CD4-positive, CD25-positive, alpha-beta regulatory T cell (primary cell): ENCODE measurements around the gene IDH3B. TPM values are rescaled to one million over a fixed set of nuclear protein-coding genes. Genes with fewer than 3 reads are reported as not detected.

Experiments
- ATAC-seq, 2 donors: fragments of 150-1000 bp; cut with Tn5 transposase; one replicate each; pipeline ENCODE4 v1.10.0; 2021; ENCODE audit warnings: low read depth in 2 of 2, moderate number of reproducible peaks in 2 of 2, moderate library complexity in 1 of 2
- DNase-seq, 3 donors: peaks; one replicate each; pipeline versions ENCODE4 v3.0.0 to v3.0.0-alpha.2; 2012 to 2022; ENCODE audit warnings: mixed read lengths in 1 of 3
- H3K27ac ChIP-seq: one replicate; pipeline ENCODE4 v1.7.0; 2013; ENCODE audit warnings: mild to moderate bottlenecking, low read length; ENCODE audit not compliant: insufficient read depth, poor library complexity, severe bottlenecking
- H3K27me3 ChIP-seq: one replicate; pipeline ENCODE4 v1.7.0; 2013; ENCODE audit warnings: low read length; ENCODE audit not compliant: control insufficient read depth, insufficient read depth
- H3K36me3 ChIP-seq: one replicate; pipeline ENCODE4 v1.7.0; 2013; ENCODE audit warnings: mild to moderate bottlenecking, low read length, moderate library complexity; ENCODE audit not compliant: control insufficient read depth, insufficient read depth
- H3K4me1 ChIP-seq: 2 replicates; pipeline ENCODE4 v1.7.0; 2013; ENCODE audit warnings: mild to moderate bottlenecking, low read length; ENCODE audit not compliant: insufficient read depth, control insufficient read depth, poor library complexity, severe bottlenecking
- H3K4me3 ChIP-seq: one replicate; pipeline ENCODE4 v1.7.0; 2013; ENCODE audit warnings: low read depth, mild to moderate bottlenecking, low read length, moderate library complexity
- H3K9me3 ChIP-seq, 2 experiments: 1 replicate in 1 of 2; 2 replicates in 1 of 2; pipeline ENCODE4 v1.7.0; 2013; ENCODE audit warnings: low read length in 2 of 2, mild to moderate bottlenecking in 1 of 2, moderate library complexity in 1 of 2; ENCODE audit not compliant: control insufficient read depth in 2 of 2
- H3K27ac Mint-ChIP-seq, 3 donors: one replicate each; pipeline ENCODE4 v1.8.0; 2020 to 2022; ENCODE audit warnings: mild to moderate bottlenecking in 3 of 3, mixed read lengths in 3 of 3, moderate library complexity in 2 of 3
- H3K27me3 Mint-ChIP-seq: one replicate; pipeline ENCODE4 v1.8.0; 2022; ENCODE audit warnings: mild to moderate bottlenecking, mixed read lengths
- H3K36me3 Mint-ChIP-seq: one replicate; pipeline ENCODE4 v1.8.0; 2020; ENCODE audit warnings: mixed read lengths
- H3K4me1 Mint-ChIP-seq, 4 donors: one replicate each; pipeline ENCODE4 v1.8.0; 2020 to 2022; ENCODE audit warnings: mixed read lengths in 4 of 4, mild to moderate bottlenecking in 1 of 4
- H3K4me3 Mint-ChIP-seq, 4 donors: one replicate each; pipeline ENCODE4 v1.8.0; 2020 to 2022; ENCODE audit warnings: mild to moderate bottlenecking in 4 of 4, mixed read lengths in 4 of 4, moderate library complexity in 3 of 4
- H3K9me3 Mint-ChIP-seq, 7 donors: one replicate each; pipeline ENCODE4 v1.8.0; 2020 to 2022; ENCODE audit warnings: mixed read lengths in 7 of 7, mild to moderate bottlenecking in 3 of 7, moderate library complexity in 2 of 7
- polyA plus RNA-seq, 4 donors: library from polyadenylated mRNA; unstranded; fragments of 300-500 nt; fragmentation: Illumina TruSeq; gene quantifications; one replicate each; pipeline ENCODE4 v1.2.3, GENCODE V29; 2021
- total RNA-seq: library from RNA; stranded (reverse); gene quantifications from one replicate; pipeline ENCODE4 v1.2.3, GENCODE V29; 2022

The IDH3B gene
- total and polyA plus RNA-seq, 5 donors from 2014 or later: 106 to 117 (median 111) TPM

DNA sequence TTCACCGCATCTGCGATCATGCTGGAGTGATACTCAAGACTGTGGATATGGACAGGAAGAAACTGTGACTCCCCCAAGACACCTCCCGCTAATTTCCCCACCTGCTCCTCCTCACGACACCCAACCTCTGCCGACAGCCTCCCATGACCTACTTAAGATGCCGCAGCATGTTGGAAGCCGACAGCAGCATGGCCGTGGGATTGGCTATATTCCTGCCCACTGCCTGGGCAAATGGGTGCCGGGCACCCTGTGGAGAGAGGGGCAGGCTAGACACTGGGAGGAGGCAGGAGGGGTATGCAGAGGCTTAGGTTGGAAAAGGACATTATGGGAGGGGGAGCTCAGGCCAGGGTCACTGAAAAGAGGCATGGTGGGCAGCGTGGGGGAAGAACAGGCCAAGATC lies 4.5 kb downstream of the IDH3B start:
- no peak overlapping the region for H3K27ac Mint-ChIP-seq
- no peaks in the 10 kb centered on the region for H3K27me3 ChIP-seq
- ATAC-seq (no peak), DNase-seq (no peak)
- no peak overlapping the region for H3K4me3 ChIP-seq
- peaks cover 0 to 2% (median 0%) of the 10 kb centered on the region in 7 donors for H3K9me3 Mint-ChIP-seq
- H3K4me1 Mint-ChIP-seq: peaks cover 18 to 40% (median 25%) of the 10 kb centered on the region in 4 donors
- H3K27me3 Mint-ChIP-seq: peaks cover 7% of the 10 kb centered on the region
- peaks cover 77% of the 10 kb centered on the region for H3K36me3 ChIP-seq
- H3K9me3 ChIP-seq: no peaks in the 10 kb centered on the region
- peaks cover 70% of the 10 kb centered on the region for H3K36me3 Mint-ChIP-seq
- no peak overlapping the region for H3K27ac ChIP-seq
- peaks cover 17% of the 10 kb centered on the region for H3K4me1 ChIP-seq
- H3K4me3 Mint-ChIP-seq: peak overlapping the region in 2 of 4 donors; percentile 75 to 95

DNA sequence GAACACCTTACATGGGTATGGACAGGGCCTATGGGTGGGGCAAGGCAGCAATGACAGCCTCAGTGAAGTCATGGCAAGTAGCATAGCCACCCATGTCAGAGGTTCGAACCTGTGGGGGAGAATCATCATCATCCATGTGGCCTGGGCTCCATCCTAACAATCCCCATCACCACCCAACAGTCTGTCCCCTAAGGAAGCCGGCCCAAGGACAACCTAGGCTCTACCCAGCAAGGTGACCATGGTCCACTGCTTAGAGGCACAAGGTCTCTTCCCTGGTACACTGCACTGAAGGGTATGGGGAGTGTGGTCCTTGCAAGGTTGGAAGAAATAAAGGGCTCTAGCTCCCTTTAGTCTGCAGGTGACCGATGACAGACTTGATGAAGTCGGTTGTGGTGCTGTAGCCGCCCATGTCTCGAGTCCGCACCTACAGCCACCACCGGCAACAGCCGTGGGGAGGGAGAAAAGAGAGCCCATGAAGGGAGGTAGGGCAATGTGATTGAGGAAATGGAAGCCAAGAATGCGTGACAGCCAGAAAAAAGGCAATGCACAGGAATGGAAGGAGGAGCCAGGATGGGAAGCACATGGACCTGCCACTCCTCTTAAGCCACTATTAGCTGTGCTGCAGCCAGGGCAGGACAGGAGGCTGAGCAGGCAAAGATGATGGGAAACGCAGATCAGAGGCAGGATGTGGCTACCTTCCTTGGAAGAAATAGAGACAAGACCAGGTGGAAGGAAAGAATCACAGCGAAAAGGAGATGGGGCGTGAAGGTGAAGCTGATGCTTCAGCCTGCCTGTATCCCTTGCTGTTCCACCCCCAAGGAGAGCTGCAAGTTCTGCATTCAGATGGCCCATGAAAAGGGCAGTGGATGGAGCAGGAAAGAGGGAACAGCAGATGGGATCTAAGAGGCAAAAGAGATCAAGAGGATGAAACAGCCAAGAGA lies 5.3 kb downstream of the IDH3B start:
- H3K36me3 Mint-ChIP-seq: peaks cover 67% of the 10 kb centered on the region
- H3K36me3 ChIP-seq: peaks cover 83% of the 10 kb centered on the region
- no peaks in the 10 kb centered on the region for H3K9me3 Mint-ChIP-seq
- H3K4me3 Mint-ChIP-seq: peak overlapping the region in 2 of 4 donors; percentile 48 to 95
- H3K27ac Mint-ChIP-seq: no peak overlapping the region
- no peak overlapping the region for H3K4me3 ChIP-seq
- H3K9me3 ChIP-seq: no peaks in the 10 kb centered on the region
- H3K4me1 ChIP-seq: peaks cover 19% of the 10 kb centered on the region
- peaks cover 14 to 40% (median 24%) of the 10 kb centered on the region in 4 donors for H3K4me1 Mint-ChIP-seq
- no peaks in the 10 kb centered on the region for H3K27me3 ChIP-seq
- ATAC-seq (no peak), DNase-seq (no peak)
- no peaks in the 10 kb centered on the region for H3K27me3 Mint-ChIP-seq
- H3K27ac ChIP-seq: no peak overlapping the region

DNA sequence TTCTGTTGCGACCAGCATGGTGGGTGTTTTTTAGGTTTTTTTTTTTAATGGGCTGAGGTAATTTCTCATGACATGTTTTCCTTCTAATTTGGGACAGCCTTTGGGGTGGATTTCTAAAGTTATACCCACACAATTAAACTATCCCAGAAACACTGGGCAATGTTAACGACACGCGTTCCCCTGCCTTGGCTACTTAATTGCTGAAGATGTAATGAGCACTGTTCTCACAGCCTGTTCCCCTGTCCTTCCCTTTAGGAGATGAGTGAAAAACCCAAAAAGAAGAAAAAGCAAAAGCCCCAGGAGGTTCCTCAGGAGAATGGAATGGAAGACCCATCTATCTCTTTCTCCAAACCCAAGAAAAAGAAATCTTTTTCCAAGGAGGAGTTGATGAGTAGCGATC lies 6.3 kb downstream of the IDH3B start:
- Mint-ChIP-seq H3K4me1 (peaks cover 14 to 36% (median 25%) of the 10 kb centered on the region in 4 donors), H3K36me3 (peaks cover 67% of the 10 kb centered on the region)

DNA sequence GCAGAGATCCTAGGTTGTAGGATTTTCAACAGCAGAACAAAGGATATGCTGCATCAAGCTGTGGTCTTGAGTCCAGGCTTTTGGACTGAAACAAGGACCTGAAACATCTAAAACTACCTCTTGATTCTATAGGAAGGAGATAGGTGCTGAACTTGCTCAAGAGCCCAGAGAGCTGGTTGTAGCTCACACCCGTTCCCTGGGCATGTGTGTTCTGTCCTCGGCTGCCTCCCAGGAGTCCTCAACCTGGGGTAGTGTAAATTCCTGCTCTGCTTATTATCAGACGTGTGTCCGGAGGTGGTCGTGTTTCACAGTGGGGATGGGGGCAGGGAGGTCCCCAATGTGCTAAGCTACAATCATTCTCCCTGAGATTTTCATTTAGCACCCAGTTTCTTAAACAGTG lies 6.8 kb downstream of the IDH3B start:
- Mint-ChIP-seq H3K9me3 (no peaks in the 10 kb centered on the region), H3K27ac (peak overlapping the region in 1 of 3 donors; percentile 56), H3K4me3 (peak overlapping the region in 1 of 4 donors; percentile 65), H3K36me3 (peaks cover 65% of the 10 kb centered on the region), H3K27me3 (no peaks in the 10 kb centered on the region), H3K4me1 (peaks cover 11 to 35% (median 23%) of the 10 kb centered on the region in 4 donors)
- no peak for DNase-seq
- Histone ChIP-seq H3K9me3 (no peaks in the 10 kb centered on the region), H3K27ac (no peak overlapping the region), H3K27me3 (no peaks in the 10 kb centered on the region), H3K4me3 (no peak overlapping the region), H3K4me1 (peaks cover 20% of the 10 kb centered on the region), H3K36me3 (peaks cover 81% of the 10 kb centered on the region)
- no peak for ATAC-seq

More for the DNA sequence above, 6.3 kb downstream of the IDH3B start:
- H3K27me3 Mint-ChIP-seq: no peaks in the 10 kb centered on the region
- H3K4me3 Mint-ChIP-seq: peak overlapping the region in 1 of 4 donors; percentile 95
- Histone ChIP-seq H3K4me1 (peaks cover 20% of the 10 kb centered on the region), H3K27ac (no peak overlapping the region), H3K4me3 (no peak overlapping the region), H3K36me3 (peaks cover 83% of the 10 kb centered on the region), H3K27me3 (no peaks in the 10 kb centered on the region), H3K9me3 (no peaks in the 10 kb centered on the region)
- peak overlapping the region in 1 of 3 donors; percentile 83 for H3K27ac Mint-ChIP-seq
- no peak for ATAC-seq
- no peaks in the 10 kb centered on the region for H3K9me3 Mint-ChIP-seq
- no peak for DNase-seq

DNA sequence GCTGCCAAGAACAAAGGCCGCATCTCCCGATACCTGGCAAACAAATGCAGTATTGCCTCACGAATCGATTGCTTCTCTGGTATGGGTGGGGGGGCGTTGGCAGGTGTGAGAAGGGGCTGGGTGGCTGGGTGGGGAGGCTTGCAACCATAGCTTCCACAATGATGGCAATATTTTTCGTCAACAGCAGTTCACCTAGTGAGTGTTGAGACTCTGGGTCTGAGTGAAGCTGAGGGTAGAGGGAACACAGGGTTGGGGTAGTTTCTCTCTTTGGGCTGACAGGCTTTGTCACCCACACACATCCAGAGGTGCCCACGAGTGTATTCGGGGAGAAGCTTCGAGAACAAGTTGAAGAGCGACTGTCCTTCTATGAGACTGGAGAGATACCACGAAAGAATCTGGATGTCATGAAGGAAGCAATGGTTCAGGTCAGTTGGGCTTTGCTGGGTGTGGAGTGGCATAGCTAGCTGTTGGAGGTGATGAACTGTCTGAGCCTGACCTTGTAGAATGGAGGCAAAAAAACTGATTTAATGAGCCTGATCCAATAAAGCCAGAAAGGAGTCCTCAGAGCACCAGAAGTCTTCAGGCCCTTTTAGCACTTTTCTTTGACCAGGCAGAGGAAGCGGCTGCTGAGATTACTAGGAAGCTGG lies 7.4 kb downstream of the IDH3B start:
- no peaks in the 10 kb centered on the region for H3K9me3 Mint-ChIP-seq
- H3K4me1 Mint-ChIP-seq: peaks cover 9 to 28% (median 17%) of the 10 kb centered on the region in 4 donors
- H3K4me3 ChIP-seq: no peak overlapping the region
- no peaks in the 10 kb centered on the region for H3K27me3 Mint-ChIP-seq
- peaks cover 58% of the 10 kb centered on the region for H3K36me3 Mint-ChIP-seq
- H3K4me1 ChIP-seq: peaks cover 26% of the 10 kb centered on the region
- H3K36me3 ChIP-seq: peaks cover 75% of the 10 kb centered on the region
- ATAC-seq (no peak), DNase-seq (no peak)
- H3K9me3 ChIP-seq: no peaks in the 10 kb centered on the region
- no peak overlapping the region for H3K27ac Mint-ChIP-seq
- H3K27me3 ChIP-seq: no peaks in the 10 kb centered on the region
- no peak overlapping the region for H3K27ac ChIP-seq
- peak overlapping the region in 2 of 4 donors; percentile 56 to 65 for H3K4me3 Mint-ChIP-seq

DNA sequence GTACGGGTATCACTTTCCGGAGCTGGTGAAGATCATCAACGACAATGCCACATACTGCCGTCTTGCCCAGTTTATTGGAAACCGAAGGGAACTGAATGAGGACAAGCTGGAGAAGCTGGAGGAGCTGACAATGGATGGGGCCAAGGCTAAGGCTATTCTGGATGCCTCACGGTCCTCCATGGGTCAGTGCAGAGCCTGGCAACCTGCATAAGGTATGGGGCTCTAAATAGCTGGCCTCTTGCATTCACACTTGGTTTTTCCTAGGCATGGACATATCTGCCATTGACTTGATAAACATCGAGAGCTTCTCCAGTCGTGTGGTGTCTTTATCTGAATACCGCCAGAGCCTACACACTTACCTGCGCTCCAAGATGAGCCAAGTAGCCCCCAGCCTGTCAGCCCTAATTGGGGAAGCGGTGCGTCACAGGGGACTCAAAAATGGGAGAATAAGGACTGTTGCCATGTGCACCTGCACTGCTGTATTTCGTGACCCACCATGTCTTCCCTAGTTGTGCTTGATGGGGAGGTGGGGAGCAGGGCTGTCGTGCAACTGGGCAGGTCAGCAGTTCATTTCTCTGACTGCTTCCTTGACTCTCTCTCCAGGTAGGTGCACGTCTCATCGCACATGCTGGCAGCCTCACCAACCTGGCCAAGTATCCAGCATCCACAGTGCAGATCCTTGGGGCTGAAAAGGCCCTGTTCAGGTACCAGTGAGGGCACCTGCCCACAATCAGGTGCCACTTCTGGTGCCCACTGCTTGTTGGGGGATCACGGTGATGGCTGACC lies 8.5 kb downstream of the IDH3B start:
- H3K4me3 Mint-ChIP-seq: peak overlapping the region; percentile 16 to 93 (median 64)
- H3K27ac Mint-ChIP-seq: no peak overlapping the region
- peaks cover 51% of the 10 kb centered on the region for H3K36me3 Mint-ChIP-seq
- H3K27me3 ChIP-seq: no peaks in the 10 kb centered on the region
- no peaks in the 10 kb centered on the region for H3K9me3 Mint-ChIP-seq
- H3K27me3 Mint-ChIP-seq: no peaks in the 10 kb centered on the region
- H3K4me1 ChIP-seq: peaks cover 34% of the 10 kb centered on the region
- H3K4me1 Mint-ChIP-seq: peaks cover 9 to 33% (median 17%) of the 10 kb centered on the region in 4 donors
- H3K9me3 ChIP-seq: no peaks in the 10 kb centered on the region
- DNase-seq (no peak), ATAC-seq (no peak)
- no peak overlapping the region for H3K4me3 ChIP-seq
- peaks cover 65% of the 10 kb centered on the region for H3K36me3 ChIP-seq
- H3K27ac ChIP-seq: no peak overlapping the region

DNA sequence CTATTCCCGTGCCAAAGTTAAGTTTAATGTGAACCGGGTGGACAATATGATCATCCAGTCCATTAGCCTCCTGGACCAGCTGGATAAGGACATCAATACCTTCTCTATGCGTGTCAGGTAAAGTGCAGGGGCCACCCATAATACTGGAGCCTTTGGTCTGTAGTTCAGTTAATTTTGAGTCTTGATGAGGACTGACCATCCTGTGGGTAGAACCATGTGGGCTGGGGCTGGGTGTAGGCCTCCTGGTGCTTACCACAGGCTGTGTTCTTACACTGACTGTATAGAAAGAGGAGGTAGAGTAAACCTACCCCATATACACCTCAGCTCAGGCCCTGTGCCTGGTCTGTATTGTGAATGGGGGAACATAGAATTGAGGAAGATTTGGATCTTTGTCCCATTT lies 9.2 kb downstream of the IDH3B start:
- Mint-ChIP-seq H3K27ac (peak overlapping the region in 1 of 3 donors; percentile 46), H3K4me1 (peaks cover 9 to 40% (median 18%) of the 10 kb centered on the region in 4 donors), H3K27me3 (no peaks in the 10 kb centered on the region), H3K36me3 (peaks cover 44% of the 10 kb centered on the region), H3K4me3 (peak overlapping the region; percentile 91 to 93 (median 92)), H3K9me3 (no peaks in the 10 kb centered on the region)
- Histone ChIP-seq H3K4me1 (peaks cover 34% of the 10 kb centered on the region), H3K4me3 (no peak overlapping the region), H3K27ac (no peak overlapping the region), H3K27me3 (no peaks in the 10 kb centered on the region), H3K9me3 (no peaks in the 10 kb centered on the region), H3K36me3 (peaks cover 58% of the 10 kb centered on the region)
- DNase-seq (no peak), ATAC-seq (no peak)
